ENCODE measurements around the gene NR2F1.

The NR2F1 gene

DNA sequence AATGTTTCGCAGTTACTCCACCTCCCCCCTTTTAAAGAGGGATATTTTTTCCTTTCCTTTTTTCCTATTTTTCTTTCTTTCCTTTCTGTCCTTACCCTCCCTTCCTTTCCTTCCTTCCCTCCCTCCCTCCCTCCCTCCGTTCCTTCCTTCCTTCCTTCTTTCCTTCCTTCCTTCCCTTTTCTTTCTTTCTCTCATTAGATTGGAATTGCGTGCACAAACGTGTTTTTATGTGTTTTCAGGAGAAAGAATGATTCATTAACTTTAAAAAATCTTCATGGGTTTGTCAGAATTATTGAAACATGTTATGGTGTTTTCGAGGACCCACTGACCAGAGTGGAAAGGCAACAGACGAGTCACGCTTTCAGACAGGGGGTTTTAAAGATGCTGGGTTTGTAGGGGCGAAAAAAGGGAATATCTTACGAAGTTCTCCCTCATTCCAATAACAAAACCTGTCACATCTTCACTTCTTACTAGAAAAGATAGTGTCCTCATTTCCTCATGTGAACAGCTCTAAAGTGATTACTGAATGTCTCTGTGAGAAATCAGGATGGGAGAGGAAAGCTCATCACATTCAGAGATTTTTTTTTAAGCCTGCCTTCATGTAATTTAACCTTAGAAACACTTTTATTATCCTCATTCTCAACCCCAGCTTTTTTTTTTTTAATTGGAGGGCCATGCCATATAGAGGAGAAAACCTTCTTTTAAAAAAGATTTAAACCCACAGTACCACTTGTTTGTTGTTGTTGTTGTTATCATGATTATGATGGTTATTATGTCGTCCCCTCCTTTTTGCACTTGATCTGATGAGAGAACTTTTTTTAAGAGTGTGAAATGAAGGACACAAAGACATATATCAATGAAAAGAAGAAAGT is 21.9 kb downstream of the NR2F1 start:
- peak; percentile 60 for DNase-seq

DNA sequence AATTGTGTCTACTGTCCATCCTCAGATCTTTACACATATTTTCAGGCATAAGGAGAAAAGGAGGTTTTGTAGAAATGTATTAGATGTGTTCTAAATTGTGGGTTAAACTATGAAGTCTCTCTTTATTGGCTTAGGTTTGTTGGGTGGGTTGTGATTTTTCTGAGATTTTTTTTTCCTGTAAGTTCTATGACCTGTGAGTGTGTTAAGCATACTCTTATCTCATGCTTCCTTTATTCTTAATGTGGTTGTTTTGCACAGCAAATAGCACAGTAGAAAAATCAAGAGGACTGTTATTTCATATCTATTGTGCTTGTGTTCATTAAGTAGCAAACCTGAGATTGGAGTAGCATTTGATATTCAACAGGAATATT is 23.3 kb downstream of the NR2F1 start:
- DNase-seq: peak; percentile 24

DNA sequence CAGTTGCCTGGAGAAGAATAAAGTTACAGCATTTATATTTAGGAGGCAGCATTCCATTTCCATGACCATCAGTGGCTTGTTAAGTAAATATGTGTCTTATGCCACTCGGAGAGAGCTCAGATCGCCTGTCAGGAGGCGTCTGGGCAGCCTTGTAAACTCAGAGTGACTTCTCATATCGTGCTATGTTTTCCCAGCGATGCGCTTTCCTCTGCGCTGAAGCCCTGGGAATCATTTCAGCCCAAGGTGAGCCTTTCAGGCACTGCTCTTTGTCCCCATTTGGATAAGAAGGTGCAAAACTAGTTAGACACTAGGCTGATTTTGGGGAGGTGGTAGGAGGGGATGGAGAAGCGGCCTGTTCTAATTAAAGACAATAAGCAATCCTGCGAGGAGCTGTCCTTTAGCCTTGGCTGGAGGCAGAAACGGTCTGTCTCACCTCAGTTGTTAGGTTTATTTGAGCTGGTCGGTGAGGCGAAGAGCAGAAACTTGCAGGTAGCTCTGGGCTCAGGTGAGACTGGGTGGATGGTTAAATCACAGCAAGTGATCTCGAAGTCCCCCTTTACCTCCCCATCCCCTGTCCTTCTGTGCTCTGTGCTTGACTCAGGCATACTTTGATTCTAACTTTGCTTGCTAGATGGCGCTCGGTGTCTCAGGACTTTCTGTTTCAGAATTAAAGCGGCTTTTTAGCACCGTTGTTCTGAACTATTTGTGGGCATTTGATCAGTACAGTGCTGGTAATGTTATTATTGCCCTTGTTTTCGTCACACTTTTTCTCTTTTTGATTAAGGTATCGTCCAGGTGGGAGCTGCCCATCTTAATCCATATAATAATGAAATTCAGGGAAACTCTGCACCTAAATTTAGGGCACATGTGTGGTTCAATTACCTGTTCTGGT is 24.6 kb downstream of the NR2F1 start:
- DNase-seq: peak; percentile 91

DNA sequence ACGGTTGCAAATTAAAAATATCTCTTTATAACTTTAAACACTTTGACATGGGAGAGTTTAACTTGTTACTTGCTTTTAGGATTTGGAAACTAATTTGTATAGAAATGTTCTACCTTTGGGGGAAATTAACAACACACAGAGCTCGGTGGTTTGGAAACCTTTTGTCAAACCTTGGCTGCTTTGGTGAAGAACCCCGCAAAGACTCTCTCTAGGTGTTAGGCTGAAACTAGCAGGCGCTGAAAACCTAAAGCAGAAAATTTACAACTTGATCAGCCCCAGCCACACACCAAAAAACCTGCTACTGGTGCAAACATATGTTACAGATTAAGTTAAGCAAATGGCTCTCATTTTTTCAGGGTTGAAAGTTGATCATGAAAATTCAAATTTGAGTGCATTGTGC is 25.8 kb downstream of the NR2F1 start:
- DNase-seq: peak; percentile 53

DNA sequence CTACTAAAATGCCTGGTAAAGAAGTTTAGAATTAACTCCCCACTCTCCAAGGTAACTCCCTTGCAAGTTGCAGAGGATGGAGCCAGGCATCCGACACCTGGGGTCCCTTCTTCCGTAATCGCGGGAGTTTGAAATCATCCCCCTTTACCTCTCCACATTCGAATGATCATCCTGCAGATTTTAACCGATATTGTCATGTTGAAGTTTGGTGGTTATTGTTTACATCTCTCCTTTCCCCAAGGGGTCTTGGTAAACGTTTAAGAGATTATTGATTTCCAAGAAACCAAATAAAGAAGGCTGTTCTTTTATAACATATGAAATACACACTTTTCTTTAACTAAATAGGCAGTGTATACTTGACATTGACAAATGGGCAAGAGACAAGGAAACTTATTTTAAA is 26.7 kb downstream of the NR2F1 start:
- peak; percentile 50 for DNase-seq

DNA sequence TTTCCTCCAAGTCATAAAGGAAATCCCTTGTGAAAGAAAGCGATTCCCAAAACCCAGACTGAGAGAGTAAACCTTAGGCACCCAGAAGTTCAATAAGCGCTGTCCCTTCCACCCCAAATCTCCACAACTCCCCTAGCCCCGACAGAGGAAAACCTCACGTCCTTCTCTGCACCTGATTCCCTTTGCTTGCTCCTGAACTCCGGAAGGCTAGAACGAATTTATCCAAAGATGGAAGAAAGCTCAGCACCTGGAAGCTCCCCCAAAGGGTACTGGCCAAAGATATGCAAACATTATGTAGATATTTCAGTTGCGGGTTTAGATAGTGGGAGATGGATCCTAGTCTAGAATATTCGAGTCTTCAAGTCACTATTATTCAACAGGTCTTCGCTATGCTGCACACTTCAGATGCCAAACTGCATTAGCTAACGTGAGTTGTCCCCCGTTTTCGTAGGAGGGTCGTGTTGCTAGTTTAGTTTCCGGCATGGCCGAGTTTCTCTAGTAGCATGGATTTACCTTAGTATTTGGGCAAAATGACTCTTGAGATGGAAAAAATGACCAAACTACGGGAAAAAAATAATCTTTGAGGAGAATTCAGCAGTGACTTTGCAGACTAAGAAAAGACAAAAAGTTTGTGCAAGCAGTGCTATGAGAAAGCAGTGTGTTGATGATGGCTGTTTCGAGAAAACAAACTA is 27.7 kb downstream of the NR2F1 start:
- DNase-seq: peak; percentile 69

DNA sequence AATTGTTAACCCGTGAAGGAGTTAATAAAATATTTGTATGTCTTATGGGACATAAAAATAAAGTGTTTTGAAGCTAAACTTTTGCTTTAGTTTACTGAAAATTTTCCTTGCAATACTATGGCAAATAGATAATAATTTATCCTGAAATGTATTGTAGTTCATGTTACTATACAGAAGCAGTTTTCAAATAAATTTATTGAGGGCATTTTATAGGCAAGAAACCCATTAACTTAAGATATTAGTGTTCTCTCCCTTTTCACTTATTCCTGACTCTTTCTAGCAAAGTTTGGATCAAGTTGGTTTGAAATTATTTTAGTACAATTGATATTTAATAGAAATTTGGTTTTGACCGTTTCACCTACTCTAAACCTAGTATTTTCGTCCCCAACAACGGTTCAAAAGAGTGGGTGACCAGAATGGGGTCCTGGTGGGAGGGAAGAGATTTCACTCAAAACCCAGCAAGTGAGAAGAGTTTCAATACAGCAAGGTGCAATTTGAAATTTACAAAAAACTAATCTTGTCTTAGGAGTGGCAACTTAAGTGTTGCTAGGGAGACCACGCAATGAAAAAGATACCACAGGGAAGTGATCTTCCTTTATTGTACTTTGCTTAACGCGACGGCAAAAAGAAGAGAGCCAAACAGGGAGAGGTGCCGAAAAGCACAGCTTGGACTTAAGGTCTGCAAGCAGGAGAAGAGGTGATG is 28.4 kb downstream of the NR2F1 start:
- DNase-seq: peak; percentile 76

DNA sequence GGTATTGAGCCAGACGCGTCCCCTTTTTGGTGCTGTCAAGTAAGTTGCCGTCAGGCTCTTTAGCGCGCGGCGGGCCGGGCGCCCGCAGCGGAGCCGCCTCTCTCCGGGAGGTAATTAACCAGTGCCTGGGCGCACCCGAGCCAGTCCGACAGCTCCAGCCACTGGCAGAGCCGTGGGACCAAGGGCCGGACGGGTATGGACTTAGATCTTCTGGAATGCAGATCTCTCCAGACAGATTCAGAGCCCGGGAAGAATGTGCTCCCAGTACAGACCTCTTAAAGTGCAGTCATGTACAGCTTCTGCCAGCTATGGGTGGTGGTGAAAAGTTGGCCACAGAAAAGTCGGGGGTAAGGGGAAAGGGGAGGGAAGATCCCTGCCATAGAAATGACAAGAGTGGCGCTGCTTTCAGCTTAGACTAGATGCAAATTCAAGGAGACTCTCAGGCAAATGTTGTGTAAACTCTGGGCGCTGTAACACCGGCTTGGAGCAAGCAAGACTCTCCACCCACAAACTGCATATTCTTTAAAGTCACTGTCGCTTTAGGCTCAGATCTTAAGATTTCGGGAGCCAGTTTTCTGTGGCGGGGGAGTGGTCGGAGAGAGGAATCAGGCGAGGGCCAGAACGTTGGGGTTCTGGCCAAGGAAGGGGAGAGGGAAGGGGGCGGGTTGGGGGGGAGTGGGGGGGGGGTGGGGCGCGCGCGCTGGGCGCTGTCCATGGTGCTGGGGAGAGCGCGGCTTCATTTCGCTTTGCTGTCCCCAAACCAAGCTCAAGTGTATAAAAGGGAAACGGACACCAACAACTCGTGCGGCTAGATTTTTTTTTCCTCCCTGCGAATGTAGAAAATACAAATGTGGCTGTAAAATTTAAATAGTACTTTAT is 29.2 kb downstream of the NR2F1 start:
- peak; percentile 87 for DNase-seq

DNA sequence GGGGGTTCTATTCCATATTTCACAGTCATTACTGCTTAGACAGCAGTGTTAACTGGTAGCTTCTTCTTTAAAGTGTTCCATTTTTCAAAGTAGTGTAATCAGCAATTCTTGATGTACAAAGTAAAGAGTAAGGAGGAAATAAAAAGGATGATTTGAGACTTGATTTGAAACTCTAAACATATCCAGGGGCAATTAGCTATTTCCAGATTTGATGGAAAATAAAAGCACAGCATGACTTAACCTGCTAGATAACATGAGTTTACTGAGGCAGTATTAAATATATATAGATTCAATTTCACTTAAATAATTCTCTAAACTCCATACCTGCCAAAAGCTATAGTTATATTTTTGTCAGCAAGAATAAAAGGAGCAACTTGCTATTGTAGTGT is 29.8 kb downstream of the NR2F1 start:
- no peak for DNase-seq

DNA sequence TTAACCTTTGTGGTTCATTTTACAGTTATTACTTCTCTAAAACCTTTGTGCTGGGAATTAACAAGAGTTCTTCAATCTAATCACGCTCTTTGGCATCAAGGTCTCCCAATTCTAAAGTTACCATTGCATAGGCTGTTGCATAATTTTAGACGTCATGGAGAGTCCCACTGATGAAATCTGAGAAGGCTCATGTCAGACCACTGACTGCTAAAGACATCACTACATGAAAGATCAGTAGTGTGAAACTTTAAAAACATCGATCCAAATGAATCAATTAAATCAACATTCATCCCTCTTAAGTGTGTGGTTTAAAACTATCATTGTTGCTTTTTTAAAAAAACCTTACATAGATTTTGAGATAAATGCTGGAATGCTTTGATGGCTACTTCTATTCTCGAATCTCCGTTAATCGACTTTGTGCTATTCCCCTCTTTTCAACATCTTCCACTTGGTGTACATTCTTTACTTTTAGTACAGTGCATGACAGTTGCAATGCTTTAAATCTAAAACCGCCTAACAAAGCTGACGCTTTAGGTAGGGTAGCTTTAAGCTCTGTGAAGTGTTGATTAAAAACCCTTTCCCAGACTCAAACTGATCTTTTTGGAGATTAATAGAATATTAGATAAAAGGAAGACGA is 33.6 kb downstream of the NR2F1 start:
- DNase-seq: no peak

DNA sequence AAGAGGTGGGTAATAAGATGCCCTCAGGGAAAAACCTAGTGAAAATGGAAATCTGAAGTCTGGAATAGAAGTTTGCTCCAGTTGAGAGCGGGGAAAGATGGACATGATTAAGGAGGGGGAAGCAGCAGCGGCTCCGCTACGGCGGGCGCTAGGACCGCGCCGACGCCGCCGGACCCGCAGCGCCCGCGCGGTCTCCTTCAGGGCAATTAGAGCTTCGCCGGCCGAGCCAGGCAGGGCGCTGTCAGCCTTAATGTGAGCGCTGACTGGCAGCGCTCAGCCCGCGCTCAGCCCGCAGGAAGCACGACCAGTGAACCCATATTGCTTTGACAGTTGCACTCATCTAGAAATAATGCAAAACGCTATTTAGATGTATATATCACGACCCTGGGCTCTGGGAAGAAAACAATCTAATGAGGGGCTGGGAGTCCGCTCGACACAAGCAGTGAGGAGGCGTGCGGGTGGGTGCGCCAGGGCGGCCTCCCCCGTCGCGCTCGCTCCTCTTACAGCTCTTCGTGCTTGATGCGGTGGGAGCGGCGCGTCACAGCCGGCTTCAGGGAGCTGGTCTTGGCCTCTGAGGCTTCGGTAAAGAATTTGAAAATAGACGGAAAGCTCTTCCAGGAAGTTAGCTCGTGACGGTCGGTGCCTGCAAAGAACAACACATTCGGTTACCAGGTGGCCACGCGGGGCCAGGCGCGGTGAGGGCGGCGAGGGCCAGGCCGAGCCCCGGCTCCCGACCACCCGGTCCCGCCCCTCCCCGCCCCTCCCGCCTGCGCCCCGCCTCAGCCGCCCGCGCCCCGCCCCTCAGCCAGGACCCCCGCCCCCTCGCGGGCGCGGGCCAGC is 37.7 kb downstream of the NR2F1 start:
- DNase-seq: peak; percentile 95

DNA sequence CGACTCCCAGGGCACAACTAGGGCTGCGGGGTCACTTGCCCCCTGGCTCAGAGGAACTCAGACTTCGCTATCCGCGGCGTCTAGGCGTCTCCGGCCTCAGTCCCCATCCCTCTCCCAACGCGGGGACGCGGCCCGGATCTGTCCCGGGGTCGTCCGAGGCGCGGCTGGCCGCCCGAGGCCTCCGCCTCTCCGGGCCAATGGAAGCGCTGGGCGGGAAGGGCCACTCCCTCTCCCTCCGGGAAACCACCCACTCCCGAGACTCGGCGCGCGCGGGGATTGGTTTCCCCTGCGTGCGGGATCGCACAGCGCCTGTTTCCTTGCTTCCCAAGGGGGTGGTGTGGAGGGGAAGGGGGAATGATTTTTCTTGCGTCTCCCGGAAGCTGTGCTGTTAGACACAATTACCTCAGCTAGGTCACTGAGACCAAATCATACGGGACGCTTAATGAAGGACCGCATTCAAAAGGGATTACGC is 38.3 kb downstream of the NR2F1 start:
- peak; percentile 94 for DNase-seq

DNA sequence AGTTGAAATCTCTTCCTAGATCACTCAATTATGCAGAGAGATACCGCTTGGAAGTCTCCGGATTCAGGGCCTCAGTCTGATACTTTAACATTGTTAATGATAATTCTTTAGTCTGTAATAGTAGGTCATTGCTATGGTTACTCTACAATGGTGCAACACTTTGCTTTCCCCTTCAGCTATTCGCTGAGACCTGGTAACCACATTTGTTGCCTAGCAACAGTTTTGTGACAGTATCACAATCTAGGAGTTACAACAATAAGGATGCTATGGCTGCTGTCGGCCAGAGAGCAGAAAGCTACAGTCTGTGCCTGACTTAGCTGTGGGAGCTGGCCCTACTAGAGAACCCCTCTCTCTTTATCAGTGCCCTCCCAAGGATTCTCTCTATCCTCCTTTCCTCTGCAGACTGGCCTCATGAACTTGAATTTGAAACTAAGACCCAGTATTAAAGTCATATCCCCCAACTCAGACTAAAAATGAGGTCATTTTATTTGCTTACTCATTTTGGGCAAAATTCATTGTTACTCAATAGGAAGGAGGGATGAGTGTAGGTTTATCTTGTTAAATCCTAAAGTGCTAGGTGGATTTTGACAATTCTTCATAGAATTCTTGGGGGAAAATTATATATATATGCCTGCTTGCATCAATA is 39.3 kb downstream of the NR2F1 start:
- peak; percentile 92 for DNase-seq

DNA sequence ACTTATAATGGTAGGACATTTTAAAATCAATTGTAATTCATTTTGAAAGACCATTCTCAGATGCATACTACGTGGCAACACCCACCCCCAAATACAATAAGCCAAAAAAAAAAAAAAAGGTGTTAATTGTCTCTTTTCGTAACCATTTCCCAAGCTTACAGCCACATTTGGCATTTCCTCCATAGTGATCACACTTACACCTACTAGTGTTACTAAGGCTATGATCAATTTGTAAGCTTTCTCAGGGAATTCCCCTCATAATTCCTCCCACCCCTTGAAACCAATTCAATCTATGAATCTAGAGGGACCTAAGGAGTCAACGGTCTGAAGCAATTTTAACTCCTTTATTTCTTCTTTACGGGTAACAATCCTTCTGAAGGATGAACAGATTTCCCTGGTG is 40.1 kb downstream of the NR2F1 start:
- DNase-seq: peak; percentile 13

DNA sequence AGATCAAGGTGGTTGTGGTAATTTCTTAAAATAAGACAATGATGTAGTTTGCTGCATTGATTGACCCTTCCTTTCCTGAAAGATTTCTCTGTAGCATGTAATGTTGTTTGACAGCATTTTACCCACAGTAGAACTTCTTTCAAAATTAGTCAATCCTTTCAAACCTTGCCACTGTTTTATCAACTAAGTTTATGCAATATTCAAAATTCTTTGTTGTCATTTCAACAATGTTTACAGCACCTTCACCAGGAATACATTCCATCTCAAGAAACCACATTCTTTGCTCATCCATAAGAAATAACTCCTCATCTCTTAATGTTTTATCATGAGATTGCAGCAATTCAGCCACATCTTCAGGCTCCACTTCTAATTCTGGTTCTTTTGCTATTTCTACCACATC is 43.8 kb downstream of the NR2F1 start:
- no peak for DNase-seq

DNA sequence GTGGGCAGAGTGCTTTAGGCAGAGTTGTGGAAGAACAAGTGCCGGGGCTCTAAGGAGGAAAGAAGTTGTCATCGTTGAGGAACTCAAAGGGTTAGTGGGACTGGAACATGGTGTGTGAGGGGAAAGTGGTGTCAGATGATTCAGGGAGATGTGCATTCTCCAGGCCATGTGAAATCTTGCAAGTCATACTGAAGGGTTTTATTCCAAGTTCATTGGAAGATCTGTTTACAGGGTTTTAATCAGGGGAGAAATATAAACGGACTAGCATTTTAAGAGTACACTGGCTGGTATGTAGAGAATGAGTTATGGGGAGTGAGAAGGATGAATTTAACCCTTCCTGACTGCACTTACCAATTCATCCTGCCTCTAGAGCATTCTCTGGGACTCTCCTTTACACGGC is 49.3 kb downstream of the NR2F1 start:
- DNase-seq: no peak

DNA sequence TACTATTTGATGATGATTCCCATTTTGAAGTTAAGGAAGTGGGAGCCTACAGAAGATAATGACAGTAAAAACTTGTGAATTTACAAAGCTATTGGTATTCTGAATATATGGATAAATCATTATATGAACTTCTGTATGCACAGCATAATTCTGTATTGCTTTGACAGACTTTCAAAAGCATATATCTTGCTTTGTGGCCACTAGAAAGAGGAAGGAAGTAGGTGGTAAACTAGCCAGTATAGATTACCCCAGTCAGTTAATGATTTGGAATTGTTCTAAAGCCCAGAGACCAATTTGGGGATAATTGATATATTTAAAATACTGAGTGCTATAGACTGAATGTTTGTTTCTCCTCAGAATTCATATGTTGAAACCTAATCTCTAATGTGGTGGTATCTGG is 53.0 kb downstream of the NR2F1 start:
- DNase-seq: no peak

DNA sequence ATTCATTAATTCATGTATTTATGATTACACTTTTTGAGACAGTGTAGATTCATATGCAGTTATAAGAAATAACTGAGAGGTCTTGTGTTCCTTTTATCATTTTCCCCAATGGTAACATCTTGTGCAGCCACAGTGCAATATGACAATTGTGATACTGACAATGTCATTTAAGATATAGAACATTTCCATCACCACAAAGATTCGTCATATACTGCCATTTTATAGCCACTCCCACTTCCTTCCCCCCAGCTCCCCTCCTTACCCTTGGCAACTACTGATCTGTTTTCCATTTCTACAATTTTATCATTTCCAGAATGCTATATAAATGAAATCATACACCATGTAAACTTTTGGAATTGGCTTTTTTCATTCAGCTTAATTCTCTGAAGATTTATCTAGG is 53.8 kb downstream of the NR2F1 start:
- DNase-seq: no peak

DNA sequence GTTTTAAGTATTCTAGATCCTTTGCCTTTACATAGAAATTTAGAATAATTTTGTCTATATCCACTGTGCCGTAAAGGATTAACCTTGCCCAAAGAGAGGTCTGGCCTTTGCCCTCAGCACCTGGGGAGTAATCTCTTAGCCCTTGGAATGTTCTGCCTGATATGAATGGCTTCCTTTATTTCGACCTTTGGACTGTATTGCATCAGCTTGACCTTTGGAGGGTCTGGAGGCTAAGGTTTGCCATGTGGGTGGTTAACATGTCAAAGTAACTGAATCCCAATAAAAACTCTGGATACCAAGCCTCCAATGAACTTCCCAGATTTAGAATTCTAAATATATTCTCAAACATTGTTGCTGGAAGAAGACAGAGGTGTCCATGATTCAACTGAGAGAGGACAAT is 54.7 kb downstream of the NR2F1 start:
- no peak for DNase-seq

DNA sequence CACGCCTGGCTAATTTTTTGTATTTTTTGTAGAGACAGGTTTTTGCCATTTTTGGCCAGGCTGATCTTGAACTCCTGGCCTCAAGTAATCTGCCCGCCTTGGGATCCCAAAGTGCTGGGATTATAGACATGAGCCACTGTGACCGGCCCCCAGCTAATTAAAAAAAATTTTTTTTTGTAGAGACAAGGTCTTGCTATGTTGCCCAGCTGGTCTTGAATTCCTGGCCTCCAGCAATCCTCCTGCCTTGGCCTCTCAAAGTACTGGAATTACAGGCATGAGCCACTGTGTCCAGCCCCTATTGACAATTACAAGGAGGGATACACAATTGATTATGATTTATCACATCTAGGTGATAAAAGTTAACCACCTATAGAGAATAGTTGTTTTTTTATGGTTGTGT is 59.5 kb downstream of the NR2F1 start:
- no peak for DNase-seq

Data from eye (tissue), 1 donor.